Measurements from ENCODE around the gene TAGLN.

TAGLN gene

DNA sequence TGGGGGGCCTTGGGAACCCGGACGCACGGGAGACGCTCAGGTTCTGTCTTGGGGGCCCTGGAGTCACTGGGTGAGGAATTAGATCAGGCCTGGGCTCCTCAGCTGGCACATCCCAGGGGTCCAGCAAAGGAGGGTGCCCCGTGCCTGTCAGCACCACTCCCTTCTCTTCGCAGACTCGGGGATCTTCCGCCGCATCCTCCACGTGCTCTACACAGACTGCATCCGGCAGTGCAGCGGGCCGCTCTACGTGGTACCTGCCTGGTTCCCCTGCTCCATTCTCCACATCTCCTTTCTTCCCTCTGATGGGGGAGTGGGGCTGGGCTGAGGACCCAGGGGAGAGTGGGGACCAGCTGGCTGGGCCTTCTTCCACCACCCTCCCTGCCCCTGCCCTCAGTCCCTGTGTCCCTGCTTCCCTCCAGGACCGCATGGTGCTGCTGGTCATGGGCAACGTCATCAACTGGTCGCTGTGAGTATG lies 6.7 kb upstream of the TAGLN start:
- Mint-ChIP-seq H3K36me3 (ENCODE audit: low read depth) (no peaks in the 10 kb centered on the region), H3K27me3 (ENCODE audit: low read depth, poor library complexity) (peaks cover 2% of the 10 kb centered on the region), H3K27ac (no peak overlapping the region), H3K9me3 (no peaks in the 10 kb centered on the region), H3K4me3 (no peak overlapping the region), H3K4me1 (peaks cover 9% of the 10 kb centered on the region)
- no peak for DNase-seq
- no peak for TF ChIP-seq CTCF (IDR thresholded peaks at IDR 0.05)

GRCh38 chr11:117193130-117194020 lies 5.8 kb upstream of the TAGLN start:
- peaks cover 10% of the 10 kb centered on the region for H3K4me1 Mint-ChIP-seq
- no peaks in the 10 kb centered on the region for H3K9me3 Mint-ChIP-seq
- H3K36me3 Mint-ChIP-seq (ENCODE audit: low read depth) = no peaks in the 10 kb centered on the region
- no peak for DNase-seq
- peaks cover 2% of the 10 kb centered on the region for H3K27me3 Mint-ChIP-seq (ENCODE audit: low read depth, poor library complexity)
- H3K4me3 Mint-ChIP-seq = no peak overlapping the region
- no peak overlapping the region for H3K27ac Mint-ChIP-seq
- no peak for TF ChIP-seq CTCF (IDR thresholded peaks at IDR 0.05)

DNA sequence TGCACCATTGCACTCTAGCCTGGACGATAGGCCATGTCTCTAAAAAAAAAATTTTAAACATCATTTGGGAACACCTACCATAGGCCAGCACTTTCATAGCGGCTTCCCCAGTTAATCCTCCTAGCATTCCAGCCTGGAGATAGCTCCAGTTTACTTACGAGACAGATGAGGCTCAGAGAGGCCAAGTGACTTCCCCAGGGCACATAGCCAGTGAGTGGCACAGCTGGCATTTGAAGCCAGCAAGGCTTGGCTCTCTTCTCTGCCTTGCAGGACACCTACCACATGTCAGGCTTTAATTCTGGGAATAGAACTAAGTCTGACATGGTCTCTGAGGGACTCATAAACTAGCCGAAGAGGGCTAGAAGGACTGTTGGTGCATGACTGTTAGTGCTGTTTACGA lies 4.9 kb upstream of the TAGLN start:
- Mint-ChIP-seq H3K27ac (no peak overlapping the region), H3K36me3 (ENCODE audit: low read depth) (no peaks in the 10 kb centered on the region), H3K4me3 (no peak overlapping the region), H3K27me3 (ENCODE audit: low read depth, poor library complexity) (peaks cover 2% of the 10 kb centered on the region), H3K9me3 (no peaks in the 10 kb centered on the region), H3K4me1 (peaks cover 19% of the 10 kb centered on the region)
- no peak for DNase-seq
- TF ChIP-seq CTCF (IDR thresholded peaks at IDR 0.05) = no peak

- Mint-ChIP-seq H3K4me3 (no peak overlapping the region), H3K27ac (no peak overlapping the region), H3K27me3 (ENCODE audit: low read depth, poor library complexity) (peaks cover 6% of the 10 kb centered on the region), H3K9me3 (no peaks in the 10 kb centered on the region), H3K36me3 (ENCODE audit: low read depth) (no peaks in the 10 kb centered on the region), H3K4me1 (peaks cover 29% of the 10 kb centered on the region)
- DNase-seq = no peak
- TF ChIP-seq CTCF (IDR thresholded peaks at IDR 0.05) = no peak
Measured at GRCh38 chr11:117195258-117195657, 3.9 kb upstream of the TAGLN start.

GRCh38 chr11:117195761-117196160 lies 3.4 kb upstream of the TAGLN start:
- H3K4me1 Mint-ChIP-seq = peaks cover 34% of the 10 kb centered on the region
- no peaks in the 10 kb centered on the region for H3K36me3 Mint-ChIP-seq (ENCODE audit: low read depth)
- H3K9me3 Mint-ChIP-seq = no peaks in the 10 kb centered on the region
- no peak for DNase-seq
- H3K27me3 Mint-ChIP-seq (ENCODE audit: low read depth, poor library complexity) = peaks cover 10% of the 10 kb centered on the region
- no peak for TF ChIP-seq CTCF (IDR thresholded peaks at IDR 0.05)
- H3K27ac Mint-ChIP-seq = no peak overlapping the region
- H3K4me3 Mint-ChIP-seq = no peak overlapping the region

DNA sequence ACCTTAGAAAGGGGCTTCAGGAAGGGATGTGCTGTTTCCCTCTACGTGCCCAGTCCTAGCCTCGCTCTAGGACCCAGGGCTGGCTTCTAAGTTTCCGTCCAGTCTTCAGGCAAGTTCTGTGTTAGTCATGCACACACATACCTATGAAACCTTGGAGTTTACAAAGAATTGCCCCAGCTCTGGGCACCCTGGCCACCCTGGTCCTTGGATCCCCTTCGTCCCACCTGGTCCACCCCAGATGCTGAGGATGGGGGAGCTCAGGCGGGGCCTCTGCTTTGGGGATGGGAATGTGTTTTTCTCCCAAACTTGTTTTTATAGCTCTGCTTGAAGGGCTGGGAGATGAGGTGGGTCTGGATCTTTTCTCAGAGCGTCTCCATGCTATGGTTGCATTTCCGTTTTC lies 2.2 kb upstream of the TAGLN start:
- no peak for DNase-seq
- no peak for TF ChIP-seq CTCF (IDR thresholded peaks at IDR 0.05)
- Mint-ChIP-seq H3K27ac (no peak overlapping the region), H3K4me1 (peaks cover 46% of the 10 kb centered on the region), H3K4me3 (no peak overlapping the region), H3K27me3 (ENCODE audit: low read depth, poor library complexity) (peaks cover 10% of the 10 kb centered on the region), H3K9me3 (no peaks in the 10 kb centered on the region), H3K36me3 (ENCODE audit: low read depth) (no peaks in the 10 kb centered on the region)
